Measurements from ENCODE around the gene RPS6KA1. TPM values are rescaled to one million over a fixed set of nuclear protein-coding genes. Genes with fewer than 3 reads are reported as not detected.

Gene RPS6KA1
- total RNA-seq, 1 donor, result 2.2 TPM

- Histone ChIP-seq H3K9me3 (ENCODE audit: low read depth, low read length) (no peaks in the 10 kb centered on the region), H3K27me3 (ENCODE audit: insufficient read depth, low read length) (peaks cover 9% of the 10 kb centered on the region), H3K4me3 (ENCODE audit: insufficient read depth, low read length) (no peak overlapping the region), H3K27ac (ENCODE audit: low read depth, low read length) (no peak overlapping the region), H3K4me2 (ENCODE audit: insufficient read depth, low read length) (no peak overlapping the region), H3K79me2 (ENCODE audit: insufficient read depth, low read length) (no peaks in the 10 kb centered on the region), H4K20me1 (ENCODE audit: insufficient read depth, low read length) (no peaks in the 10 kb centered on the region), H3K36me3 (ENCODE audit: insufficient read depth, low read length) (no peaks in the 10 kb centered on the region), H3K4me1 (ENCODE audit: insufficient read depth, low read length) (no peaks in the 10 kb centered on the region), H2AFZ (ENCODE audit: low read length) (no peak overlapping the region)
- TF ChIP-seq, protein P1, sequence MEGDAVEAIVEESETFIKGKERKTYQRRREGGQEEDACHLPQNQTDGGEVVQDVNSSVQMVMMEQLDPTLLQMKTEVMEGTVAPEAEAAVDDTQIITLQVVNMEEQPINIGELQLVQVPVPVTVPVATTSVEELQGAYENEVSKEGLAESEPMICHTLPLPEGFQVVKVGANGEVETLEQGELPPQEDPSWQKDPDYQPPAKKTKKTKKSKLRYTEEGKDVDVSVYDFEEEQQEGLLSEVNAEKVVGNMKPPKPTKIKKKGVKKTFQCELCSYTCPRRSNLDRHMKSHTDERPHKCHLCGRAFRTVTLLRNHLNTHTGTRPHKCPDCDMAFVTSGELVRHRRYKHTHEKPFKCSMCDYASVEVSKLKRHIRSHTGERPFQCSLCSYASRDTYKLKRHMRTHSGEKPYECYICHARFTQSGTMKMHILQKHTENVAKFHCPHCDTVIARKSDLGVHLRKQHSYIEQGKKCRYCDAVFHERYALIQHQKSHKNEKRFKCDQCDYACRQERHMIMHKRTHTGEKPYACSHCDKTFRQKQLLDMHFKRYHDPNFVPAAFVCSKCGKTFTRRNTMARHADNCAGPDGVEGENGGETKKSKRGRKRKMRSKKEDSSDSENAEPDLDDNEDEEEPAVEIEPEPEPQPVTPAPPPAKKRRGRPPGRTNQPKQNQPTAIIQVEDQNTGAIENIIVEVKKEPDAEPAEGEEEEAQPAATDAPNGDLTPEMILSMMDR (IDR thresholded peaks at IDR 0.05; ENCODE audit: extremely low read depth, low read depth, low read length), result no peak
- DNase-seq (ENCODE audit: insufficient read length, low spot score, missing footprints), result no peak
Measured at GRCh38 chr1:26518355-26518754, 11.2 kb upstream of the RPS6KA1 start.

- Histone ChIP-seq H3K79me2 (ENCODE audit: insufficient read depth, low read length) (no peaks in the 10 kb centered on the region), H3K27me3 (ENCODE audit: insufficient read depth, low read length) (peaks cover 14% of the 10 kb centered on the region), H3K4me1 (ENCODE audit: insufficient read depth, low read length) (no peaks in the 10 kb centered on the region), H2AFZ (ENCODE audit: low read length) (no peak overlapping the region), H3K9me3 (ENCODE audit: low read depth, low read length) (no peaks in the 10 kb centered on the region), H3K4me3 (ENCODE audit: insufficient read depth, low read length) (no peak overlapping the region), H3K27ac (ENCODE audit: low read depth, low read length) (no peak overlapping the region), H3K4me2 (ENCODE audit: insufficient read depth, low read length) (no peak overlapping the region), H4K20me1 (ENCODE audit: insufficient read depth, low read length) (no peaks in the 10 kb centered on the region), H3K36me3 (ENCODE audit: insufficient read depth, low read length) (no peaks in the 10 kb centered on the region)
- no peak for DNase-seq (ENCODE audit: insufficient read length, low spot score, missing footprints)
- TF ChIP-seq, protein P1 (IDR thresholded peaks at IDR 0.05; ENCODE audit: extremely low read depth, low read depth, low read length), result no peak
Measured at GRCh38 chr1:26520339-26520738, 9.2 kb upstream of the RPS6KA1 start.

- no peaks in the 10 kb centered on the region for H3K9me3 ChIP-seq (ENCODE audit: low read depth, low read length)
- no peak overlapping the region for H2AFZ ChIP-seq (ENCODE audit: low read length)
- TF ChIP-seq, protein P1 (IDR thresholded peaks at IDR 0.05; ENCODE audit: extremely low read depth, low read depth, low read length), result no peak
- no peaks in the 10 kb centered on the region for H3K4me1 ChIP-seq (ENCODE audit: insufficient read depth, low read length)
- peaks cover 14% of the 10 kb centered on the region for H3K27me3 ChIP-seq (ENCODE audit: insufficient read depth, low read length)
- no peaks in the 10 kb centered on the region for H3K36me3 ChIP-seq (ENCODE audit: insufficient read depth, low read length)
- no peak for DNase-seq (ENCODE audit: insufficient read length, low spot score, missing footprints)
- H3K27ac ChIP-seq (ENCODE audit: low read depth, low read length), result no peak overlapping the region
- H4K20me1 ChIP-seq (ENCODE audit: insufficient read depth, low read length), result no peaks in the 10 kb centered on the region
- H3K79me2 ChIP-seq (ENCODE audit: insufficient read depth, low read length), result no peaks in the 10 kb centered on the region
- H3K4me2 ChIP-seq (ENCODE audit: insufficient read depth, low read length), result no peak overlapping the region
- no peak overlapping the region for H3K4me3 ChIP-seq (ENCODE audit: insufficient read depth, low read length)
Measured at GRCh38 chr1:26521669-26522030, 7.9 kb upstream of the RPS6KA1 start.

DNA sequence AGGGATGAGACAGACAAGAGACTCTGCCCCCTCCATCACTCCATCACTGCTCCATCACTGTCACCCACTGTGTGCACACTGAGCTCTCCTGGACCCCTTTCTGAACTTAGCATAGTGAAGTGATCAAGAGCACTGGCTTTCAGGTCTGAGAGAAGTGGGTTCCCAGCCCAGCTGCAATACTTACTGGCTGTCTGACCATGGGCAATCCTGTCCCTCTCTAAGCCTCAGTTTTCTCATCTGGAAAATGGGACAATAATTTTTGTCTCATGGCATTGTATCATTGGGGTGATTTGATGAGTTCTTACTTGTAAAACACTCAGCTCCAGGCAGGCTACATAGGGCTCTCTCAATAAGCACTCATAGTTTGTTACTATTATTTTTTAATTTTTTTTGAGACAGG is 7.5 kb upstream of the RPS6KA1 start:
- TF ChIP-seq, protein P1 (IDR thresholded peaks at IDR 0.05; ENCODE audit: extremely low read depth, low read depth, low read length), result no peak
- no peak overlapping the region for H3K4me3 ChIP-seq (ENCODE audit: insufficient read depth, low read length)
- H3K79me2 ChIP-seq (ENCODE audit: insufficient read depth, low read length), result no peaks in the 10 kb centered on the region
- no peaks in the 10 kb centered on the region for H3K4me1 ChIP-seq (ENCODE audit: insufficient read depth, low read length)
- H3K9me3 ChIP-seq (ENCODE audit: low read depth, low read length), result no peaks in the 10 kb centered on the region
- no peaks in the 10 kb centered on the region for H4K20me1 ChIP-seq (ENCODE audit: insufficient read depth, low read length)
- no peaks in the 10 kb centered on the region for H3K36me3 ChIP-seq (ENCODE audit: insufficient read depth, low read length)
- H3K27me3 ChIP-seq (ENCODE audit: insufficient read depth, low read length), result peaks cover 11% of the 10 kb centered on the region
- H3K4me2 ChIP-seq (ENCODE audit: insufficient read depth, low read length), result no peak overlapping the region
- no peak overlapping the region for H3K27ac ChIP-seq (ENCODE audit: low read depth, low read length)
- H2AFZ ChIP-seq (ENCODE audit: low read length), result no peak overlapping the region
- DNase-seq (ENCODE audit: insufficient read length, low spot score, missing footprints), result no peak

Measured in osteoblast (primary cell).